Vagina (tissue), 2 donors: Measurements from ENCODE around the gene RBBP9.

Experiments
- CTCF ChIP-seq, 3 experiments: fragments of 450-650 bp in 2 of 3; fragments of 200-600 bp in 1 of 3; sonication (generic) in 1 of 3; IDR thresholded peaks; one replicate each; pipeline ENCODE4 v1.5.1; 2017 to 2019; ENCODE audit warnings: antibody characterized with exemption in 3 of 3, mild to moderate bottlenecking in 2 of 3, moderate library complexity in 2 of 3
- POLR2A ChIP-seq, 2 donors: fragments of 450-650 bp; IDR thresholded peaks; one replicate each; pipeline ENCODE4 v1.6.1; 2017; ENCODE audit warnings: antibody characterized with exemption in 2 of 2, mild to moderate bottlenecking in 2 of 2, moderate library complexity in 2 of 2
- POLR2AphosphoS5 ChIP-seq, 2 donors: sonication (generic); formaldehyde crosslinking; IDR thresholded peaks; one replicate each; pipeline ENCODE4 v1.9.0; 2017; ENCODE audit warnings: antibody characterized with exemption in 2 of 2, mild to moderate bottlenecking in 2 of 2, low read depth in 1 of 2; ENCODE audit not compliant: insufficient read depth in 1 of 2

GRCh38 chr20:18533978-18534644, 37.1 kb upstream of the RBBP9 start:
- no peak for TF ChIP-seq POLR2A (IDR thresholded peaks at IDR 0.05)
- no peak for TF ChIP-seq CTCF (IDR thresholded peaks at IDR 0.05)
- no peak for TF ChIP-seq POLR2AphosphoS5 (IDR thresholded peaks at IDR 0.05; ENCODE audit: insufficient read depth in 1 of 2, low read depth in 1 of 2)
